ENCODE measurements around the gene KCNK2.

The KCNK2 gene

GRCh38 chr1:215200121-215200520 is 117.6 kb downstream of the KCNK2 start:
- TF ChIP-seq, protein P1, sequence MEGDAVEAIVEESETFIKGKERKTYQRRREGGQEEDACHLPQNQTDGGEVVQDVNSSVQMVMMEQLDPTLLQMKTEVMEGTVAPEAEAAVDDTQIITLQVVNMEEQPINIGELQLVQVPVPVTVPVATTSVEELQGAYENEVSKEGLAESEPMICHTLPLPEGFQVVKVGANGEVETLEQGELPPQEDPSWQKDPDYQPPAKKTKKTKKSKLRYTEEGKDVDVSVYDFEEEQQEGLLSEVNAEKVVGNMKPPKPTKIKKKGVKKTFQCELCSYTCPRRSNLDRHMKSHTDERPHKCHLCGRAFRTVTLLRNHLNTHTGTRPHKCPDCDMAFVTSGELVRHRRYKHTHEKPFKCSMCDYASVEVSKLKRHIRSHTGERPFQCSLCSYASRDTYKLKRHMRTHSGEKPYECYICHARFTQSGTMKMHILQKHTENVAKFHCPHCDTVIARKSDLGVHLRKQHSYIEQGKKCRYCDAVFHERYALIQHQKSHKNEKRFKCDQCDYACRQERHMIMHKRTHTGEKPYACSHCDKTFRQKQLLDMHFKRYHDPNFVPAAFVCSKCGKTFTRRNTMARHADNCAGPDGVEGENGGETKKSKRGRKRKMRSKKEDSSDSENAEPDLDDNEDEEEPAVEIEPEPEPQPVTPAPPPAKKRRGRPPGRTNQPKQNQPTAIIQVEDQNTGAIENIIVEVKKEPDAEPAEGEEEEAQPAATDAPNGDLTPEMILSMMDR (IDR thresholded peaks at IDR 0.05): no peak

- TF ChIP-seq, protein P1 (IDR thresholded peaks at IDR 0.05): no peak
These were observed 118.7 kb downstream of the KCNK2 start for GRCh38 chr1:215201283-215201682.

DNA sequence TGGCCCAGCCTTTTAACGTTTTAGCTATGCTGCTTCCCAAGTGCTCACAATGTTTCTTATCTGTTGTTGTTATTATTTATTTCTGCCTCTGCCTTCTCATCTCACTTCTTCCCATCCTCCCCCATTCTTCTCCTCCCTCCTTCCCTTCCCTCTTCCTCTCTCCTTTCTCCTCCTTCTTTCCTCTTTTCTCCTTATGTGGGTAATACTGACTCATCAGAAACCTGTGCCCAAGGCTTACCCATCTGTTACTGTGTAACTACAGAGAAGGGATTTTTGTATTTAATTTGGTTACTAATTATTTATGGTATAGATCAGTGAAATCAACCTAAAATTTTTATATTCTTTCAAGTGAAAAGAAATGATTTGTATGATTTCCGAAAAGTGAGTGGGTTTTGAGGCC is 120.3 kb downstream of the KCNK2 start:
- TF ChIP-seq, protein P1 (IDR thresholded peaks at IDR 0.05): no peak

DNA sequence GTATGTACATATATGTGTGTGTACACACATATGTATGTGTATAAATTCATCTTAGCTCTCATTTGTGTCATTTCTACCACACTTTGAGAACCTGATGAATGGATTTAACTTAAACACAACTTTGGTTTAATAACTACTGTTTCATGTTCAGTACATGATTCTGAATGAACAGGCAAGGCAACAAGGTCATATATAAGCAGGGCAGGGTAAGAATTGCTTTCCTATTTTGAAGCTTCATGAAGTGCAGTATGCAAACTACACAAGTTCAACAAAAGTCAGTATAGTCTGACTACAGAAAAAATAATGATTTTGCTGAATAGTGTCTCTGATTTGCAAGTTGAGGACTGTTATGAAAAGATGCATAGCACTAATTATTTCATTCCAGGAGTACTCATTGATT is 127.6 kb downstream of the KCNK2 start:
- TF ChIP-seq, protein P1 (IDR thresholded peaks at IDR 0.05): no peak

GRCh38 chr1:215215846-215216245 is 133.3 kb downstream of the KCNK2 start:
- TF ChIP-seq, protein P1 (IDR thresholded peaks at IDR 0.05): no peak

DNA sequence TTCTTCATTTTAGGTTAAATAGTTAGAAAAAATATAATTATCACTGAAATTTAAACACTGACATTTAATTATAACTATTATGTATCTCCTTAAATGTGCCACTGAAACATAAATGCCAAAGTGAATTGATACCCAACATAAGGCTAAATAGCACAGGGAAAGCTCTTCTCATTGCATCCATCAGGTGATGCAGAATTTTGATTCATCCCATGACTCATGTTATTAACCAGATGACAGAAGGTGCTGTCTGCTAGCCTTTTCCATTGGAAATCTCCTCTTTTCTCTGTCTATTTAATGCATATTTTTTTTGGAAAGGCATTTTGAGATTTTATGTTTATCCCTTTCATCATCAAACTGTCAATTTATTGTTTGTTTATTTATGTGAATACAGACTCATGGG is 136.8 kb downstream of the KCNK2 start:
- TF ChIP-seq, protein P1 (IDR thresholded peaks at IDR 0.05): no peak

- TF ChIP-seq, protein P1 (IDR thresholded peaks at IDR 0.05): no peak
These were observed 137.8 kb downstream of the KCNK2 start for GRCh38 chr1:215220346-215220745.

DNA sequence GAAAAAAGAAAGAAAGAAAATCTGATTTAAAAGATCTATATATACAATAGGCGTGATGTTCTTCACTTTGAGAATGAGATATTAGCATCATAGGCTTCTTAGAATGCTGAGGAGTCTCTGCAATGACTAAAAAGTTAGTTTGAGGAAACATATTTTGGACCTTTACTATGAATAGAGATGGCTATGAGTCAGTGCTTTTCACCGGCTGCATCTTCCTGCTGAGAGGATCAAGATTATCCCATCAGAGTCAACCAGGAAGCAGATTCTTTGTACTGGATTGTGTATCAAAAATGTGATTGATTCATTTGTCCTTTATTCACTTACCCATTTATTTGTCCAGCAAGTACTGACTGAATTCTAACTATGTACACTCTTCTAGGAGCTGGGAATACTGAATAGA is 144.2 kb downstream of the KCNK2 start:
- TF ChIP-seq, protein P1 (IDR thresholded peaks at IDR 0.05): no peak

All from LNCAP (cell line).